Measurements from ENCODE around the gene SEC22A. TPM values are rescaled to one million over a fixed set of nuclear protein-coding genes. Genes with fewer than 3 reads are reported as not detected.

The SEC22A gene
- polyA plus RNA-seq, 10 donors, result 12.6 to 20.5 (median 15.7) TPM

DNA sequence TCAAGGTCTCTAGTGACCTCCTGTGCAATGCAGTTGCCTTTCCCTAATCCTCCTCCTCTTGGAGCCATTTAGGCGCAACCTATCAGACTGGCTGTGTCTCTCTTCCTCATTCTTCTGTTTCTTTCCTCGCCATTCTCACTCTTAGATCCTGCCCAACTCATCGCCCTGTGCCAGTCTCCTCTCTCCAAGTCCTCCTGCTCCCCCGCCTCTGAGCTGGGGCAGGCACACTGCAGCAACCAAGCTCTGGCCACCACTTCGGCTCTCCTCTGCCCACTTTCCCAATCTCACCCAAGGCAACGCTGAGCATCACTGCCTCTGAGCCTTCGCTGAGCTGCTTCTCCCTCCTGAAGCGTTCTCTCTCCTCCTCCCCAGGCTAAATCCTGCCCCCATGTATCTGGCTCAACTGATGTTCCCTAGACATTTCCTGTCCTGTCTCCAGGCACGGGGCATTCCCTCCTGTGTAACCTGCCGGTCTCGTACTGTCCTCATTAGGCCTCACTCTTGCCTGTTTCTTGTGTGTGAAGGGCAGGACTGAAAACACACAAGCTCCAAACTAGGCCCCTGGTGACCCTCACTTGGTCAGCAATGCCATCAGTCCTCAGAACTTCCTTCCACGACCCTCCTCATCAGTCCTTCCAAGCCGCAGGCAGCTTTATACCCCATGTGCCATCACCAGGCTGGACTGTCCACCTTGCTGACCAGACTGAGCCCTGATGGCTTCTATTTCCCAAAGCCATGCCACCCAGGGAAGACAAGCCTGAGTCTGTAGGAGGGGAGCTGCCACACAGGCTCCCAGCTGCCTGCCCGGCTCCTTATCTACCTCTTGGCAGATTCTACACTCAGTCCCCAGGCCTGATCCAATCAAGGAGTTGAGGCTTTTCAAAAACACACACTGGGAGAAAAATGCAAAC is 85.6 kb downstream of the SEC22A start:
- no peak for DNase-seq

DNA sequence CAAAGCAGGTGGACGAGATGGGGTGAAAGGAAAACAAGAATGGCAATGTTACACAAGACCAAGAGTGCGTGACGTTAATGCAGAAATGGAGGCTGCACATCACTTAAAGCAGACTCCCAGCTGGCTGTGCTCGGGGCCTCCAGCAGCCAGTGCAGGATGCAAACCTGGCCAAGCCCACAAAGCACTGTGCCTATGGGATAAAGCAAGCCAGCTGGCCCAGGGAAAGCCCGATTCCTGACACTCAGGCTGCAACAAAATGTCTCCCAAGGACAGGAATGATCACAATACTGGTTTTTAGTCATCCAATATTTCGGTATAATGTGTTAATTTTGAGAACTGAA is 86.2 kb downstream of the SEC22A start:
- DNase-seq, result no peak

GRCh38 chr3:123289391-123290106 is 87.8 kb downstream of the SEC22A start:
- no peak for DNase-seq

DNA sequence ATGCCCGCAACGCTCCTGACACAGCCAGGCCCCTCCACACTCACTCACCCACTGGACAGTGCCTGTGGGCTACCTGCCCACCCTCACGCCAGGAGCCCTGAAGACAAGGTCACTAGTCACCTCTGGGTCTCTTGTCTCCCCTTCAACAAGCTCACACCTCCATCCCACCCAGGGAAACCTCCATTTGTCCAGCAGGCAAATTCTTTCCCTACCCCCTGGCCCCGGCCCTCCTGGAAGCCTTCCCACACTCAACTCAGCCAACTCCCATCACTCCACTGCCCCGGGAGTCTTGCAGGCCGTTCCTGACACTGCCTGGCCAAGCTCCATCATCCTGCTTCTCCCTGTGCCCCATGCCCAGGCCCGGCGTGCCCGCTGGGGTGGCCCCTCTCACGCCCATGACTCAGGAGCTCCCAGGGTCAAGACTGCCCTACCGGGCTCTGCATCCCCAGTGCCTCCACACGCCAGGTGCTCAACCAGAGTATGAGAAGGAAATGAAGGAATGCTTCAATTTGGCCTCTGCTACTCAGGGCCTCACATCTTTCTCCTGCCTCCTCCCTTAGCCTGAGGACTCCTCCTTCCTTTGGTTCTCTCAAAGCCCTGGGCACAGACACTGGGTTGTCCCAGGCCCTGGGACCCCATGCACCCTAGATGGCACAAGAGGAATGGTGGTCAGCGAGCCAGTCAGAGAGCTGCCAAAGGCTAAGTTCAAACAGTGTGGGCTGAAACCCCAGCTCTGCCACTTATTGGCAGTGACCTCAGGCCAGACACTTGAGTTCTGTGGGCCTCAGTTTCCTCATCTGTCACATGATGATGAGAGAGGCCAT is 88.6 kb downstream of the SEC22A start:
- DNase-seq, result no peak

- no peak for DNase-seq
Observed at GRCh38 chr3:123290962-123291361, 89.2 kb downstream of the SEC22A start.

DNA sequence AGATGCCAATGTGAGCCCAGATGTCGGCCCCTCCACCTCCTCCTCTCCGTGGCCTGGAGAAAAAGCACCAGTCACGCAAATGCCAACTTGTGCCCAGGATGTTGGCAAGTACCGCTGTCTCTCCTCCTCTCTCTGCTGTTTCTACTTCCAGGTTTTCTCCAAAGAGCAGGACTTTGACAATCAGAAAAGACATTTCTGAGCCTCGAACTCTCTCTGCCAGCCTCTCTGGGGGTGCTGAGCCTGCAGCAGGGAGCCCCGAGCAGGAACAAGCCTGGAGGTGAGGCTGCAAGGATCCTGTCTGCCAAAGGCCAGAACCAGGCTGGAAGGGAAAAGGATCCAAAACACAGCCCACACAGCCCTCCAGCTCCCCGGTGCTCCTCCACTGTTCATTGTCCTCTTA is 89.7 kb downstream of the SEC22A start:
- DNase-seq, result no peak

- DNase-seq, result no peak
Observed at GRCh38 chr3:123292321-123293310, 90.9 kb downstream of the SEC22A start.

DNA sequence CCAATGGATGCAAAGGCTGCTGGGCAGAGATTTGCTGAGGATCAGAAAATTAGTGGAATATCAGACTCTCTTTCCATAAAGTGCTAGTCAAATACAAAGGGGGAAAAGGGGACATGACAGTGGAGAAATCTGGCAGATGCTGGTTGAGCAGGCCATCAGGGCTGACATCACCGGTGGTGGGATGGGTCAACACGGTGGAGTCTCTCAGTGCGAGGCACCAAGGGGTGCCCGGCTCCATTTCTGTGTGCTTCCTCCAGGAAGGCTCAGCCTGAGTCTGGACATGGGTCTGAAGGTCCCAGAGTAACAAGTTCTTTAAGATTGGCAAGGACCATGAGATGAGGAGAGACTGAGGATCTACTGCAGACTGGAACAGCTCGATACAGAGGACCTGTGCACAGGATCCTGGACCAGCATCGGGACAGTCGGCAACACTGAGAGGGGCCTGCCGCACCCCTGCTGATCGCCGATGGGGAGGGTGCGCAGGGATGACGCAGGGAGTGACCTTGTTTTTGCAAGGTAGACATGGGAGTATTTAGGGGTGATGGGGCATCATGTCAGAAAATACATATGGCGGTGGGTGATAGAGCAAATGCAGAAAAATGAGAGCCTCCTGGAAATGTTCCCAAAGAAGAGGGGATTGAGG is 92.7 kb downstream of the SEC22A start:
- DNase-seq, result no peak

- DNase-seq, result no peak
Observed at GRCh38 chr3:123295171-123295900, 93.6 kb downstream of the SEC22A start.

DNA sequence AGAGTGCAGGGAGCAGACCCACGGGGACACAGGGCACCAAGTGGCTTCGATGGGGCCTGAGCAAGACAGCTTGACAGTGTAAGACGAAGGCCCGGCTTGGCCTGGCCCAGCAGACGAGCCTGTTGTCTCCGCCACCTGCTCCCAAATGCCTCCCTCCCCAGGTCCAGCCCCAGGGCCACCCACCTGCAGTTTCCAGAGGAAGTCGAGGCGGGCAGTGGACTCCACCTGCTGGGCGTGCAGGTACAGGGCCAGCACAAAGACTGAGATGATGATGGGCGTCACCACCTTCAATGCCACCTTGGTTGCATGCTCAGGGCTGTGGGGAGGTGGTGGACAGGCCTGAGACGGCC is 94.1 kb downstream of the SEC22A start:
- no peak for DNase-seq

DNA sequence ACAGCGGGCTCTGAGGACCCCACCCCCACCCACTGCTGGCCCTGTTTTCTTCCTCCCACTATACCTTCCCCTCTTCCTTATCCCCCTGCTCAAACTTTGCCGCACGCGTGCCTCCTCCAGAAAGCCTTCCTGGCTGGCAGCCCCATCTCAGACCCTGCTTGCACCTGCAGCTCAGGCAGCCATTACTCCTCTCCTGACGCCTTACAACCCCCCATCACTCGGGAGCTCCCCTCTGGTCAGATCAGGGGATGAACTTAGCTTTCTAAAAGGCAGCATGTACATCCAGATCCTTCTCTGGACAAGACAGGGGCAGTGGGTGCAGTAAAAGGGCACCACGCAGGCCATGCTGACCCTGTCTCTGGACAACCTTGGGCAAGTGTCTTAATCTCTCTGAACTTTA is 94.5 kb downstream of the SEC22A start:
- DNase-seq, result no peak

DNA sequence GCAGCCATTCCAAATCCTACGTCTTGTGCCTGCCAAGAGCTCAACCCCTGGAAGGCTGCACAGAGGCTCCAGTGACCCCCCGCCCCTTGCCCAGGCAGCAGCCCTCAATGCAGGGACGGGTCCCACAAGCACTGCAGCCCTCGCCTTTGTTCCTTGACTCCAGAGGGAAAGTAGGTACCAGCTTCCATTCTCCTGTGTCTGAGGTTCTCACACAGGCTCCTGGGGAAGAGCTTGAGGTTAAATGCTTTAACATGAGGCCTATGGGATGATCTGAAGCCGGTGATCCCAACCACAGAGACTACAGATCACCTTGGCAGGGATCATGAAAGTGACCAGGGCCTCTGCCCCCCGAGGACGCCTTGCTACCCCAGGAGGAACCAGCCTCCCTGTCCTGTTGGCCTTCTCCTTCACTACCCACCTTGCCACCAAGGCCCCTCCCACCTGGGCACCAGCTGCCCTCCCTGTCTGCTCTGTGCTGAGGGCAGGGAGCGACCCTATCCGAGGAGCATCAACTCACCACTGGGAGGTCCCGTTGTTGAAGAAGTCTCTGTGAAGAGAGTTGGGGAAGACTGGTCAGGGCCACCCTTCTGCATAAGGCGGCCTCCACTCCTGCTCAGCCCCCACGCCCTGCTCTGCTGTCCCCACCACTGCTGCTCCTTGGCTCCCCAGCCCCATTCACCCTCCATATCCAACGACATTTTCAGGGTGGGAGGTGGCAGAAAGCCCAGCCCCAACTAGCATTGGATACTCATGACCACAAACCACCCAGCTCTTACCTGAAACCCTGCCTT is 95.3 kb downstream of the SEC22A start:
- DNase-seq, result no peak

- DNase-seq, result no peak
Observed at GRCh38 chr3:123297627-123297899, 95.8 kb downstream of the SEC22A start.

DNA sequence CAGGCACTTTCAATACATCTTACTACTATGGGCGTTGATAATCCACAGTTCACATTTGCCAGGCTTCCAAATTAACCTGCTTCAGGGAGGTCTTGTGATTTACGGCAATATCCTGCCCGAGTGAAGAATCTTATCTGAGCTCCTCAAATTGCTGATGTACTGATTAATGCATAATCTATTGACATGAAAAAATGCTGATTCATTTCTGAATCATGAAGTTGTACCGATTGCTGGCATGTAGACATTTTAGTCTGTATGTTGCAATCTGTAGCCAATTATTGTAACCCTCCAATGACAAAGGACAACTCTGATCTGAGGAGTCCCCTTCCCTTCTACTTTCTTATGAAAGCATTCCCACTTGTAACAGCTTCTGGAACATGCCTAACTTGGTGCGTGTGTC is 97.2 kb downstream of the SEC22A start:
- DNase-seq, result no peak

DNA sequence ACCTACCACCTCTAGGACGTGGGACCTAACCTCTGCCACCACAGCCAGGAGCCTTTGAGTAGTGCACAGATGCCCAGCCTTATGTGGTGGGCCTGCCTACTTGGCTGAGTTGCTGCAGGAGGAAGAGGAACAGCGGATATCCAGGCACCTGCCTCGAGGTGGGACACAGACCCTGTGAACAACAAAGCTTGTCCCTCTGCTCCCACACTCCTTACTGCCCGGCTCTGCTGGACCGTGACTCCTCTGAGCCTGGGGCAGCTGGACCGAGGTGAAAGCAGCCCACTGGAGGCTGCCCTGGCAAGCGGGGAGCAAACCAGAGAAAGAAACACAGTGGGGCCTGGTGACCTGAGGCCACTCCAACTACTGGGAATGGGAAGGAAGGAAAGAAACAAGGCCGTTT is 97.8 kb downstream of the SEC22A start:
- no peak for DNase-seq

GRCh38 chr3:123300056-123300455 is 98.3 kb downstream of the SEC22A start:
- no peak for DNase-seq

- DNase-seq, result no peak
Observed at GRCh38 chr3:123300583-123300982, 98.8 kb downstream of the SEC22A start.

- DNase-seq, result no peak
Observed at GRCh38 chr3:123301331-123302184, 99.8 kb downstream of the SEC22A start.

Measured in muscle of back (tissue), 11 donors.